GM23338 (cell line): ENCODE data around the gene DIP2C. TPM values are rescaled to one million over a fixed set of nuclear protein-coding genes. Genes with fewer than 3 reads are reported as not detected.

Experiments
- ATAC-seq: fragments of 200-7000 bp; cut with Tn5 transposase; 3 replicates; pipeline ENCODE4 v1.9.1; 2020
- DNase-seq: peaks from one replicate; pipeline ENCODE4 v3.0.0-alpha.2; 2015; ENCODE audit warnings: low spot score
- H2AFZ ChIP-seq: fragments of 200-600 bp; sonication (generic); 2 replicates; pipeline ENCODE4 v1.8.0; 2016; ENCODE audit warnings: antibody characterized with exemption, mild to moderate bottlenecking, moderate library complexity
- H3F3A ChIP-seq: fragments of 200-600 bp; sonication (generic); replicated peaks from 2 replicates; pipeline ENCODE4 v1.8.0; 2017; ENCODE audit warnings: antibody characterized with exemption, mixed run types, low read depth
- H3K27ac ChIP-seq: fragments of 200-600 bp; sonication (generic); 2 replicates; pipeline ENCODE4 v1.6.1; 2016; ENCODE audit warnings: low read depth
- H3K27me3 ChIP-seq: fragments of 200-600 bp; sonication (generic); 2 replicates; pipeline ENCODE4 v1.8.0; 2016; ENCODE audit warnings: mild to moderate bottlenecking, mixed run types, moderate library complexity; ENCODE audit not compliant: insufficient read depth
- H3K36me3 ChIP-seq: fragments of 200-600 bp; sonication (generic); 2 replicates; pipeline ENCODE4 v1.8.0; 2016; ENCODE audit warnings: mild to moderate bottlenecking; ENCODE audit not compliant: insufficient read depth
- H3K4me1 ChIP-seq: fragments of 200-600 bp; sonication (generic); 2 replicates; pipeline ENCODE4 v1.8.0; 2016; ENCODE audit warnings: mild to moderate bottlenecking, moderate library complexity; ENCODE audit not compliant: insufficient read depth
- H3K4me2 ChIP-seq: fragments of 200-600 bp; sonication (generic); 2 replicates; pipeline ENCODE4 v1.7.1; 2017; ENCODE audit warnings: mixed run types
- H3K4me3 ChIP-seq: fragments of 200-600 bp; sonication (generic); 2 replicates; pipeline ENCODE4 v1.6.1; 2016; ENCODE audit warnings: mixed run types
- H3K79me2 ChIP-seq: fragments of 200-600 bp; sonication (generic); replicated peaks from 2 replicates; pipeline ENCODE4 v1.8.0; 2017; ENCODE audit warnings: mild to moderate bottlenecking; ENCODE audit not compliant: insufficient read depth
- H3K9me2 ChIP-seq: fragments of 200-600 bp; sonication (generic); 2 replicates; pipeline ENCODE4 v1.8.0; 2017; ENCODE audit not compliant: insufficient read depth
- H4K20me1 ChIP-seq: fragments of 200-600 bp; sonication (generic); replicated peaks from 2 replicates; pipeline ENCODE4 v1.8.0; 2017; ENCODE audit warnings: mild to moderate bottlenecking; ENCODE audit not compliant: insufficient read depth
- H3K27ac Mint-ChIP-seq: 2 replicates; pipeline ENCODE4 v1.8.0; 2020; ENCODE audit warnings: inconsistent platforms, mild to moderate bottlenecking, moderate library complexity, mixed read lengths
- H3K27me3 Mint-ChIP-seq: 3 replicates; pipeline ENCODE4 v1.8.0; 2022; ENCODE audit warnings: low read depth, mild to moderate bottlenecking, moderate library complexity, mixed read lengths, inconsistent platforms; ENCODE audit not compliant: insufficient read depth, poor library complexity
- H3K36me3 Mint-ChIP-seq: 3 replicates; pipeline ENCODE4 v1.8.0; 2021; ENCODE audit warnings: low read depth, mild to moderate bottlenecking, inconsistent platforms, moderate library complexity, mixed read lengths
- H3K4me1 Mint-ChIP-seq: 3 replicates; pipeline ENCODE4 v1.8.0; 2020; ENCODE audit warnings: mild to moderate bottlenecking, inconsistent platforms, mixed read lengths
- H3K4me3 Mint-ChIP-seq: 3 replicates; pipeline ENCODE4 v1.8.0; 2021; ENCODE audit warnings: moderate library complexity, mild to moderate bottlenecking, inconsistent platforms, mixed read lengths
- H3K9me3 Mint-ChIP-seq: 3 replicates; pipeline ENCODE4 v1.8.0; 2020; ENCODE audit warnings: moderate library complexity, mild to moderate bottlenecking, inconsistent platforms, mixed read lengths
- CREB1 ChIP-seq: fragments of 250-450 bp; sonication (Bioruptor Pico); IDR thresholded peaks from 2 replicates; pipeline ENCODE4 v1.5.0; 2020; ENCODE audit warnings: low read depth, mild to moderate bottlenecking, moderate library complexity
- CTCF ChIP-seq, 2 experiments: fragments of 200-600 bp in 1 of 2; sonication (generic) in 1 of 2; conservative IDR thresholded peaks; 2 replicates each; pipeline versions ENCODE4 v1.5.1 to v1.6.1; 2016 to 2017; ENCODE audit warnings: antibody characterized with exemption in 2 of 2, low read depth in 2 of 2, mild to moderate bottlenecking in 2 of 2, moderate library complexity in 1 of 2
- ETS1 ChIP-seq: IDR thresholded peaks from 2 replicates; pipeline ENCODE4 v1.6.1; 2016; ENCODE audit warnings: antibody characterized with exemption
- JUNB ChIP-seq: IDR thresholded peaks from one replicate; pipeline ENCODE4 v1.6.1; 2016; ENCODE audit warnings: antibody characterized with exemption; ENCODE audit not compliant: unreplicated experiment
- NANOG ChIP-seq: IDR thresholded peaks from 2 replicates; pipeline ENCODE4 v1.6.1; 2016; ENCODE audit warnings: antibody characterized with exemption, borderline replicate concordance
- POLR2AphosphoS5 ChIP-seq: IDR thresholded peaks from 2 replicates; pipeline ENCODE4 v1.6.1; 2016; ENCODE audit warnings: antibody characterized with exemption, low read depth
- STAT1 ChIP-seq: IDR thresholded peaks from one replicate; pipeline ENCODE4 v1.6.1; 2016; ENCODE audit warnings: antibody characterized with exemption; ENCODE audit not compliant: unreplicated experiment
- ZNF114 ChIP-seq: fragments of 250-450 bp; sonication (Bioruptor Pico); IDR thresholded peaks from 2 replicates; pipeline ENCODE4 v1.5.0; 2020; ENCODE audit warnings: mild to moderate bottlenecking, moderate library complexity
- ZNF331 ChIP-seq: fragments of 250-450 bp; sonication (Bioruptor Pico); IDR thresholded peaks from 2 replicates; pipeline ENCODE4 v1.5.0; 2020; ENCODE audit warnings: low read depth, mild to moderate bottlenecking, moderate library complexity
- ZNF462 ChIP-seq: fragments of 250-450 bp; sonication (Bioruptor Pico); IDR thresholded peaks from 2 replicates; pipeline ENCODE4 v1.5.0; 2020; ENCODE audit warnings: mild to moderate bottlenecking, moderate library complexity
- polyA plus RNA-seq: library from polyadenylated mRNA; unstranded; fragments of >200 nt; fragmentation: Nextera tagmentation; extraction: Ambion mirVana; gene quantifications from 2 replicates; pipeline ENCODE4 v1.2.1, GENCODE V29; 2016
- total RNA-seq: library from RNA; depleted of rRNA; stranded (reverse); fragments of >200 nt; shearing (Covaris generic); gene quantifications from 2 replicates; pipeline ENCODE4 v1.2.3, GENCODE V29; 2014
- TF ChIP-seq, protein P1 (sequence below): IDR thresholded peaks from one replicate; pipeline ENCODE4 v1.6.1; 2018; ENCODE audit warnings: antibody characterized with exemption; ENCODE audit not compliant: unreplicated experiment

The DIP2C gene
- total and polyA plus RNA-seq, 2 experiments from 2014 or later = 5.1 to 7.7 TPM

DNA sequence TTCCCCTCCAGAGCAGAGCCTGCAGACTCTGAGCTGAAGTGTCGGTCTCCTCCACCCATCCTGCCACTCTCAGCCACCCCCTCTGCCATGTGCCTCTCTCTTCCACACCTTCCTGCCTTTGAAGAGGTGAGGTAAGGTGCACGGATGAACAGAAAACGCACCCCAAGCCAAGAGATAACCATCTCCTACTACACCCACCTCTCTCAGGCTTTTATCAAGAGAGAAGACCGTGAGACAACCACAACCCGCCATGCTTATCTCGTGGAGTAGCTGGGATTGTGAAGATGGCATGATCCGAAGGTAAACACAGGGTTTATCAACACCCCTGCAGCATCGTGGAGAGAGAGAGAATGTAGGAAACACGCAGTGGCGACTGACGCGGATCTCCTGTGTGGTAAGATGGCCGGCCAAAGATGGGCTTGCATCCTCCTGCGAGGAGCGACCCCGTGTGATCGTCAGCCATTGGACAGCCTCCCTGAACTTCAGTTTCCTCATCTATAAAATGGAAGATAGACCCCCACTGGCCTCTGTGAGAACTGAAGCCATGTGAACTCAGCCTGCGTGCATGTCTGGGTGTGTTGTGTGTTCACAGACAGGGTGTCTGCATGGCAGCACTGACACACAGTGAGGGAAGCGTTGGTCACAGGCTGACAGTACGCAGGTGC, 219.0 kb downstream of the DIP2C start (continued):
- TF ChIP-seq ETS1 (no peak), NANOG (no peak)

DNA sequence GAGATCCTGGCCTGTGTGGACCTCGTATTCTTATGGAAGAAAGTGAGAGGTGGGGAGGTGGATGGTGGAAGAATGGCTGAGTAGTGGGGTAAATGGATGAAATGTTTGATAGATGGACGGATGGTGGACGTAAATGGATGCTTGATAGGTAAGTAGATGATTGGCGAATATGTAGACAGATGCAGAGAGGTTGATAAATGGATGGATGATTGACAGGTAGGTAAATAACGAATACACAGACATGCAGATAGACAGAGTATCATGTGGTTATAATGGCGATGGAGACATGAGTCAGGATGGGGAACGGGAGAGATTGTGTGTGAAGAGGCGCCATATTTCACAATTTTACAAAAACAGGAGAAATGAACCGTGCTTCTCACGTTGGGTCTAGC, 219.5 kb downstream of the DIP2C start:
- Histone ChIP-seq H3K9me2 (no peaks in the 10 kb centered on the region), H3K4me1 (no peaks in the 10 kb centered on the region), H3K79me2 (no peaks in the 10 kb centered on the region), H2AFZ (no peak overlapping the region), H3K36me3 (no peaks in the 10 kb centered on the region), H4K20me1 (no peaks in the 10 kb centered on the region), H3K4me2 (no peak overlapping the region), H3F3A (no peaks in the 10 kb centered on the region), H3K4me3 (no peak overlapping the region), H3K27ac (no peak overlapping the region), H3K27me3 (no peaks in the 10 kb centered on the region)
- Mint-ChIP-seq H3K4me3 (no peak overlapping the region), H3K27ac (no peak overlapping the region), H3K9me3 (no peaks in the 10 kb centered on the region), H3K27me3 (no peaks in the 10 kb centered on the region), H3K36me3 (peaks cover 10% of the 10 kb centered on the region; the same call in 2 of the 3 replicates), H3K4me1 (no peaks in the 10 kb centered on the region; the same call in 2 of the 3 replicates)
- ATAC-seq = no peak
- no peak for DNase-seq
- TF ChIP-seq CREB1 (CRISPR knock-in tag) (no peak), POLR2AphosphoS5 (no peak), ZNF114 (CRISPR knock-in tag) (no peak), ZNF462 (CRISPR knock-in tag) (no peak), ZNF331 (CRISPR knock-in tag) (no peak), CTCF (conservative IDR thresholded peaks at IDR 0.05; ENCODE audit: low read depth in 2 of 2) (no peak), NANOG (no peak), ETS1 (no peak), STAT1 (no peak), JUNB (no peak)
- TF ChIP-seq, protein P1, sequence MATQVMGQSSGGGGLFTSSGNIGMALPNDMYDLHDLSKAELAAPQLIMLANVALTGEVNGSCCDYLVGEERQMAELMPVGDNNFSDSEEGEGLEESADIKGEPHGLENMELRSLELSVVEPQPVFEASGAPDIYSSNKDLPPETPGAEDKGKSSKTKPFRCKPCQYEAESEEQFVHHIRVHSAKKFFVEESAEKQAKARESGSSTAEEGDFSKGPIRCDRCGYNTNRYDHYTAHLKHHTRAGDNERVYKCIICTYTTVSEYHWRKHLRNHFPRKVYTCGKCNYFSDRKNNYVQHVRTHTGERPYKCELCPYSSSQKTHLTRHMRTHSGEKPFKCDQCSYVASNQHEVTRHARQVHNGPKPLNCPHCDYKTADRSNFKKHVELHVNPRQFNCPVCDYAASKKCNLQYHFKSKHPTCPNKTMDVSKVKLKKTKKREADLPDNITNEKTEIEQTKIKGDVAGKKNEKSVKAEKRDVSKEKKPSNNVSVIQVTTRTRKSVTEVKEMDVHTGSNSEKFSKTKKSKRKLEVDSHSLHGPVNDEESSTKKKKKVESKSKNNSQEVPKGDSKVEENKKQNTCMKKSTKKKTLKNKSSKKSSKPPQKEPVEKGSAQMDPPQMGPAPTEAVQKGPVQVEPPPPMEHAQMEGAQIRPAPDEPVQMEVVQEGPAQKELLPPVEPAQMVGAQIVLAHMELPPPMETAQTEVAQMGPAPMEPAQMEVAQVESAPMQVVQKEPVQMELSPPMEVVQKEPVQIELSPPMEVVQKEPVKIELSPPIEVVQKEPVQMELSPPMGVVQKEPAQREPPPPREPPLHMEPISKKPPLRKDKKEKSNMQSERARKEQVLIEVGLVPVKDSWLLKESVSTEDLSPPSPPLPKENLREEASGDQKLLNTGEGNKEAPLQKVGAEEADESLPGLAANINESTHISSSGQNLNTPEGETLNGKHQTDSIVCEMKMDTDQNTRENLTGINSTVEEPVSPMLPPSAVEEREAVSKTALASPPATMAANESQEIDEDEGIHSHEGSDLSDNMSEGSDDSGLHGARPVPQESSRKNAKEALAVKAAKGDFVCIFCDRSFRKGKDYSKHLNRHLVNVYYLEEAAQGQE = no peak
